Measurements from ENCODE around the gene OS9.

DNA sequence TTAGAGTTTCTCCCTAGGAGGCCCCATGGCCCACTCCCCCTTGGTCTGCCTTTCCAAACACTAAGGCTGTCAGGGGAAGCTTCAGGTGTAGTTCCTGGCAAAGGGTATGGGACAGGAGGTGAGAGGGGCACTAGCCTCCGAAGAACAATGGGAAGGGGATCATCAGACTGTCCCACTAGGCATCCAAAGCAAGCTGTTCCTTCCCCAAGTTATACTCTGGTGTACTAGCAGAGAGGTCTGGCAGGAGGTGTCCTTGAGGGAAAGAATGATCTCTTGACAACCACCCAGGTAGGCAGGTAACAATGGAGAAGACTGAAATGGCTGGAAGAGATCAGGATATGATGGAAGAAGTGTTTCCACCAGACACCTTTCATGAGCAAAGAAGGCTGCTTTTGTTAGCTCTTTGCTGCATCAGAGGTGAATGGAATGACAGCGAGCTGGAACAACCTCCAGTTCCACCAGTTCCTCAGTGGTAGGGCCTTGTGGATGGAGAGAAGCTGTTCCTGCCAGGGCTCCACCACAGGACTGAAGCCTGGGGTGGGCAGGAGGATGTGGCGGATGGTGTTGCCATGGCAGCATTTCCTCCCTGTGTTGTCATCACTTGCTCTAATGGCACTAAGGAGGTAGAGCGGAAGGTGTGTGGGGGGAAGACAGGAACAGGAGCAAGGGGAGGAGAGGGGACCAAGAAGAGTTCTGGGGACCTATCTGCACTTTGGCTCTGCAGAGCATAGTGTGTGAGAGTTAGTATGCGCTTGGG lies 46.9 kb downstream of the OS9 start:
- TF ChIP-seq CTCF (IDR thresholded peaks at IDR 0.05) (no peak), POLR2A (IDR thresholded peaks at IDR 0.05) (no peak)

All from body of pancreas (tissue), 4 donors.